ENCODE data around the gene NSMCE3. TPM values are rescaled to one million over a fixed set of nuclear protein-coding genes. Genes with fewer than 3 reads are reported as not detected.

NSMCE3 gene
- total and polyA plus RNA-seq, 9 of the 15 experiments (the other 6 are each of a cell fraction or from before 2014, with no cell fraction given): 0.92 to 8.4 (median 5.4) TPM

DNA sequence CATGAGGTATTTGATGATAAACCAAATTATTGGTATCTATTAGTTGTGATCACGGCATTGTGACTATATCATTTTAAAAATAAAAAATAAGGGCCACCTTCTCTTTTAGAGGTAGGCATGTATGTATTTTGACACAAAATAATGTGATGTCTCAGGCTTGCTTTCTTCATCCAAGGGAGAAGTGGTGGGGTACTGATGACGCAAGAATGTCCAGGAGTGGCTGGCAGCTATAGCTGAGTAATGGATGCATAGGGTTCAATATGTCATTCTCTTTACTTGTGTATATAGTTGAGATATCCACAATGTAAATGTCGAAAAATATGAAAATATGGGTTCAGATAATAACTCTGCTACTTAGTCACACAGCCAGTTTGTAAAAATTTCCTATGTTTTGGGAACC, 46.8 kb upstream of the NSMCE3 start:
- WGBS (ENCODE audit: insufficient coverage, low coverage, missing lambda C conversion rate): 0% methylated on average over 3 of the region's 3 CpGs
- POLR2A ChIA-PET: no interaction called here
- no peaks in the 10 kb centered on the region for H3K79me2 ChIP-seq (ENCODE audit: control insufficient read depth, insufficient read depth, low read length)
- TF ChIP-seq ATF3 (IDR thresholded peaks at IDR 0.05) (peak; percentile 24; the same call in 1 of the 2 replicates), ATF3 (CRISPR knock-in tag; conservative IDR thresholded peaks at IDR 0.05) (no peak), FOXP1 (CRISPR knock-in tag; IDR thresholded peaks at IDR 0.05) (no peak), MCM7 (IDR thresholded peaks at IDR 0.05) (no peak), IRF2 (CRISPR knock-in tag; IDR thresholded peaks at IDR 0.05) (no peak)
- no peak overlapping the region for H3K27ac ChIP-seq (ENCODE audit: extremely low read depth, low read depth, low read length)
- no peaks in the 10 kb centered on the region for H3K4me1 ChIP-seq (replicated peaks in 1 of 2; ENCODE audit: control insufficient read depth in 2 of 2, insufficient read depth in 2 of 2, low read length in 2 of 2)
- no TSS peak for BruUV-seq (replicated peaks)
- no peak overlapping the region for H2AFZ ChIP-seq (ENCODE audit: low read depth, low read length)
- intact Hi-C loops (cut with micrococcal nuclease): no loop called here
- H3K9me1 ChIP-seq (ENCODE audit: control insufficient read depth, insufficient read depth, low read length): no peaks in the 10 kb centered on the region
- CTCF ChIA-PET (ENCODE audit: low intra/inter-chr PET ratio): no interaction called here
- H3K27me3 ChIP-seq (ENCODE audit: control insufficient read depth in 2 of 2, insufficient read depth in 2 of 2, low read length in 2 of 2): peaks cover 0 to 16% of the 10 kb centered on the region in 2 experiments; a peak in 3 of 5 replicates
- H3K4me2 ChIP-seq (ENCODE audit: insufficient read depth, low read length): no peak overlapping the region
- no peak overlapping the region for H3K4me3 ChIP-seq
- no peaks in the 10 kb centered on the region for H3K9me3 ChIP-seq (replicated peaks; ENCODE audit: control insufficient read depth, insufficient read depth, low read depth, low read length)
- no peaks in the 10 kb centered on the region for H4K20me1 ChIP-seq (replicated peaks; ENCODE audit: control insufficient read depth, insufficient read depth, low read length)
- FAIRE-seq: no peak
- no peaks in the 10 kb centered on the region for H3K36me3 ChIP-seq (ENCODE audit: control insufficient read depth, insufficient read depth, low read length)
- in situ Hi-C loops (cut with MboI): no loop called here
- no peak for ATAC-seq
- DNase-seq (ENCODE audit: extremely low read depth in 1 of 4, low spot score in 3 of 4): no peak
- no peak overlapping the region for H3K9ac ChIP-seq (ENCODE audit: insufficient read depth in 1 of 2, low read depth in 2 of 2, low read length in 2 of 2)

- no peaks in the 10 kb centered on the region for H3K9me3 ChIP-seq (replicated peaks; ENCODE audit: control insufficient read depth, insufficient read depth, low read depth, low read length)
- no peak for DNase-seq (ENCODE audit: extremely low read depth in 1 of 4, low spot score in 3 of 4)
- H3K4me1 ChIP-seq (replicated peaks in 1 of 2; ENCODE audit: control insufficient read depth in 2 of 2, insufficient read depth in 2 of 2, low read length in 2 of 2): no peaks in the 10 kb centered on the region
- no peak overlapping the region for H3K9ac ChIP-seq (ENCODE audit: insufficient read depth in 1 of 2, low read depth in 2 of 2, low read length in 2 of 2)
- no peak overlapping the region for H3K4me3 ChIP-seq
- no peaks in the 10 kb centered on the region for H3K36me3 ChIP-seq (ENCODE audit: control insufficient read depth, insufficient read depth, low read length)
- TF ChIP-seq FOXJ3 (CRISPR knock-in tag; IDR thresholded peaks at IDR 0.05) (no peak), HIVEP1 (CRISPR knock-in tag; IDR thresholded peaks at IDR 0.05) (no peak), E2F8 (IDR thresholded peaks at IDR 0.05; ENCODE audit: low read depth, partially characterized antibody) (no peak), SMARCA5 (IDR thresholded peaks at IDR 0.05) (no peak)
- TF ChIP-seq, protein P1, sequence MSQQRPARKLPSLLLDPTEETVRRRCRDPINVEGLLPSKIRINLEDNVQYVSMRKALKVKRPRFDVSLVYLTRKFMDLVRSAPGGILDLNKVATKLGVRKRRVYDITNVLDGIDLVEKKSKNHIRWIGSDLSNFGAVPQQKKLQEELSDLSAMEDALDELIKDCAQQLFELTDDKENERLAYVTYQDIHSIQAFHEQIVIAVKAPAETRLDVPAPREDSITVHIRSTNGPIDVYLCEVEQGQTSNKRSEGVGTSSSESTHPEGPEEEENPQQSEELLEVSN (IDR thresholded peaks at IDR 0.05; ENCODE audit: borderline replicate concordance in 1 of 2, extremely low read depth in 1 of 2, insufficient read depth in 1 of 2, insufficient read length in 1 of 2, low read depth in 1 of 2, low read length in 1 of 2, poor library complexity in 1 of 2, severe bottlenecking in 1 of 2): no peak
- intact Hi-C loops (cut with micrococcal nuclease): no loop called here
- no peak overlapping the region for H3K27ac ChIP-seq (ENCODE audit: extremely low read depth, low read depth, low read length)
- no peak for FAIRE-seq
- in situ Hi-C loops (cut with MboI): no loop called here
- no peaks in the 10 kb centered on the region for H3K79me2 ChIP-seq (ENCODE audit: control insufficient read depth, insufficient read depth, low read length)
- H3K9me1 ChIP-seq (ENCODE audit: control insufficient read depth, insufficient read depth, low read length): no peaks in the 10 kb centered on the region
- no peak overlapping the region for H2AFZ ChIP-seq (ENCODE audit: low read depth, low read length)
- 0% methylated on average over 2 of the region's 2 CpGs for WGBS (ENCODE audit: insufficient coverage, low coverage, missing lambda C conversion rate)
- POLR2A ChIA-PET: no interaction called here
- H4K20me1 ChIP-seq (replicated peaks; ENCODE audit: control insufficient read depth, insufficient read depth, low read length): no peaks in the 10 kb centered on the region
- CTCF ChIA-PET (ENCODE audit: low intra/inter-chr PET ratio): no interaction called here
- H3K27me3 ChIP-seq (ENCODE audit: control insufficient read depth in 2 of 2, insufficient read depth in 2 of 2, low read length in 2 of 2): peaks cover 0 to 24% of the 10 kb centered on the region in 2 experiments; a peak in 4 of 5 replicates
- ATAC-seq: no peak
- BruUV-seq (replicated peaks): no TSS peak
- no peak overlapping the region for H3K4me2 ChIP-seq (ENCODE audit: insufficient read depth, low read length)
These were observed 42.8 kb upstream of the NSMCE3 start for GRCh38 chr15:29312387-29312786.

Data from K562 (cell line).